OCI-LY7 (cell line): ENCODE results near the gene ITM2C. TPM values are rescaled to one million over a fixed set of nuclear protein-coding genes. Genes with fewer than 3 reads are reported as not detected.

Source experiments
- BruUV-seq: library from RNA; stranded (reverse); fragments of 400-500 nt; replicated peaks from 2 replicates; lab custom pipeline; 2021; lab: Mats Ljungman, UMichigan
- CTCF ChIA-PET: fragments of 300-600 bp; sonication (Branson Sonifier 250); formaldehyde crosslinking; loops from one replicate; lab custom pipeline; 2022; ENCODE audit warnings: antibody characterized with exemption; ENCODE audit not compliant: unreplicated experiment; lab: Charles Lee
- POLR2A ChIA-PET: fragments of 300-600 bp; sonication (Branson Sonifier 250); formaldehyde crosslinking; loops from one replicate; lab custom pipeline; 2022; ENCODE audit warnings: antibody characterized with exemption; lab: Charles Lee
- DNase-seq: peaks from one replicate; pipeline ENCODE4 v3.0.0-alpha.2; 2015; ENCODE audit warnings: low spot score
- H2AFZ ChIP-seq: fragments of 200-600 bp; sonication (generic), shearing (Covaris generic); 2 replicates; pipeline ENCODE4 v1.6.1; 2014; ENCODE audit warnings: mild to moderate bottlenecking, antibody characterized with exemption, low read length, moderate library complexity
- H3K27ac ChIP-seq: fragments of 200-600 bp; sonication (generic); 2 replicates; pipeline ENCODE4 v1.5.1; 2014; ENCODE audit warnings: mixed run types, low read depth, mild to moderate bottlenecking, moderate library complexity, low read length, inconsistent platforms; ENCODE audit not compliant: poor library complexity, severe bottlenecking
- H3K36me3 ChIP-seq: fragments of 200-600 bp; sonication (generic); 2 replicates; pipeline ENCODE4 v1.6.1; 2014; ENCODE audit warnings: mild to moderate bottlenecking, antibody characterized with exemption, low read length, moderate library complexity, mixed read lengths; ENCODE audit not compliant: insufficient read depth
- H3K4me1 ChIP-seq: fragments of 200-600 bp; sonication (generic); 2 replicates; pipeline ENCODE4 v1.5.1; 2014; ENCODE audit warnings: mild to moderate bottlenecking, low read length; ENCODE audit not compliant: insufficient read depth, poor library complexity, severe bottlenecking
- H3K4me2 ChIP-seq: fragments of 200-600 bp; sonication (generic); 2 replicates; pipeline ENCODE4 v1.6.1; 2014; ENCODE audit warnings: mild to moderate bottlenecking, low read length
- H3K4me3 ChIP-seq: fragments of 200-600 bp; sonication (generic); 2 replicates; pipeline ENCODE4 v1.5.1; 2014; ENCODE audit warnings: mild to moderate bottlenecking, low read depth, low read length; ENCODE audit not compliant: poor library complexity, severe bottlenecking
- H3K79me2 ChIP-seq: fragments of 200-600 bp; sonication (generic); 2 replicates; pipeline ENCODE4 v1.6.1; 2016; ENCODE audit warnings: low read depth, mild to moderate bottlenecking, low read length, moderate library complexity, mixed read lengths; ENCODE audit not compliant: insufficient read depth
- H3K9me2 ChIP-seq: fragments of 200-600 bp; sonication (generic); 2 replicates; pipeline ENCODE4 v1.6.1; 2016; ENCODE audit warnings: mild to moderate bottlenecking, low read length, mixed read lengths; ENCODE audit not compliant: insufficient read depth
- H3K9me3 ChIP-seq: fragments of 200-600 bp; sonication (generic); 2 replicates; pipeline ENCODE4 v1.6.1; 2014; ENCODE audit warnings: mild to moderate bottlenecking, mixed run types, low read length, mixed read lengths
- H4K20me1 ChIP-seq: fragments of 200-600 bp; sonication (generic); 2 replicates; pipeline ENCODE4 v1.6.1; 2014; ENCODE audit warnings: mild to moderate bottlenecking, antibody characterized with exemption, low read length, moderate library complexity, mixed read lengths; ENCODE audit not compliant: insufficient read depth
- EZH2phosphoT487 ChIP-seq: fragments of 200-600 bp; sonication (generic); IDR thresholded peaks from 2 replicates; pipeline ENCODE4 v1.6.1; 2018; ENCODE audit warnings: low read depth, borderline replicate concordance, mild to moderate bottlenecking, mixed run types, antibody characterized with exemption, low read length, moderate library complexity, mixed read lengths
- intact Hi-C: fragments of 100-400 bp; cut with micrococcal nuclease; formaldehyde crosslinking; loops from one replicate; pipeline ENCODE4 v1.10.0; 2022; ENCODE audit not compliant: unreplicated experiment
- total RNA-seq, 2 experiments: library from RNA; depleted of rRNA in 1 of 2; stranded (reverse); fragments of >200 nt in 1 of 2; shearing (Covaris generic) in 1 of 2; gene quantifications; 2 replicates each; pipeline ENCODE4 v1.2.3, GENCODE V29; 2014 to 2022
- TF ChIP-seq, protein P1 (sequence below): fragments of 200-600 bp; sonication (generic); conservative IDR thresholded peaks from 2 replicates; pipeline ENCODE4 v1.5.1; 2014; ENCODE audit warnings: mild to moderate bottlenecking, antibody characterized with exemption, low read length, moderate library complexity, mixed read lengths

ITM2C gene
- total RNA-seq, 2 experiments from 2014 or later = not detected

DNA sequence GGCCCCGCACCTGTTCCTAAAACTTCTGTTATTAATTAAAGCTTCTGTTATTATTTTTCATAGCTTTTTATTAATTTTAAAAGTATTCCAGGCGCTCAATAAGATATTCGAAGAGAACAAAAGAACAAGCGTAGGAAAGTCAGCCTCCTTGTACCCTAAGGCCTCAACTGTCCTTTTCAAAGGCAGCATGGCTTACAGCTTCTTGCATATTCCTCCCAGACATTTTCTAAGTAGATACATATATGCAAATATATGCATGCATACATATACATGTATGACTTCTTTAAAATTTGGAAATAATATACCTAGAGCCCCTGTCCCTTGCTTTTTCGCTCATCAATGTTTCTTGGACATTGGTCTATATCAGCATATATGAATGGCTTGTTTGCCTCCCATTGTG, 48.0 kb downstream of the ITM2C start:
- Histone ChIP-seq H3K36me3 (no peaks in the 10 kb centered on the region), H3K79me2 (no peaks in the 10 kb centered on the region), H3K9me2 (no peaks in the 10 kb centered on the region), H2AFZ (no peak overlapping the region), H3K9me3 (no peaks in the 10 kb centered on the region), H4K20me1 (no peaks in the 10 kb centered on the region), H3K27ac (no peak overlapping the region), H3K4me3 (no peak overlapping the region), H3K4me2 (no peak overlapping the region), H3K4me1 (no peaks in the 10 kb centered on the region)
- no peak for DNase-seq
- ChIA-PET CTCF (interaction anchor here (0.6 kb wide), 1 partner anchor 13 kb away, joined by 3 read pairs; no protein-coding TSS in a partner anchor), POLR2A (interaction anchor here (0.6 kb wide), 1 partner anchor 1453 kb away, joined by 6 read pairs; no protein-coding TSS in a partner anchor)
- intact Hi-C loops = no loop called here
- no TSS peak for BruUV-seq
- TF ChIP-seq EZH2phosphoT487 = no peak
- TF ChIP-seq, protein P1, sequence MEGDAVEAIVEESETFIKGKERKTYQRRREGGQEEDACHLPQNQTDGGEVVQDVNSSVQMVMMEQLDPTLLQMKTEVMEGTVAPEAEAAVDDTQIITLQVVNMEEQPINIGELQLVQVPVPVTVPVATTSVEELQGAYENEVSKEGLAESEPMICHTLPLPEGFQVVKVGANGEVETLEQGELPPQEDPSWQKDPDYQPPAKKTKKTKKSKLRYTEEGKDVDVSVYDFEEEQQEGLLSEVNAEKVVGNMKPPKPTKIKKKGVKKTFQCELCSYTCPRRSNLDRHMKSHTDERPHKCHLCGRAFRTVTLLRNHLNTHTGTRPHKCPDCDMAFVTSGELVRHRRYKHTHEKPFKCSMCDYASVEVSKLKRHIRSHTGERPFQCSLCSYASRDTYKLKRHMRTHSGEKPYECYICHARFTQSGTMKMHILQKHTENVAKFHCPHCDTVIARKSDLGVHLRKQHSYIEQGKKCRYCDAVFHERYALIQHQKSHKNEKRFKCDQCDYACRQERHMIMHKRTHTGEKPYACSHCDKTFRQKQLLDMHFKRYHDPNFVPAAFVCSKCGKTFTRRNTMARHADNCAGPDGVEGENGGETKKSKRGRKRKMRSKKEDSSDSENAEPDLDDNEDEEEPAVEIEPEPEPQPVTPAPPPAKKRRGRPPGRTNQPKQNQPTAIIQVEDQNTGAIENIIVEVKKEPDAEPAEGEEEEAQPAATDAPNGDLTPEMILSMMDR = no peak

DNA sequence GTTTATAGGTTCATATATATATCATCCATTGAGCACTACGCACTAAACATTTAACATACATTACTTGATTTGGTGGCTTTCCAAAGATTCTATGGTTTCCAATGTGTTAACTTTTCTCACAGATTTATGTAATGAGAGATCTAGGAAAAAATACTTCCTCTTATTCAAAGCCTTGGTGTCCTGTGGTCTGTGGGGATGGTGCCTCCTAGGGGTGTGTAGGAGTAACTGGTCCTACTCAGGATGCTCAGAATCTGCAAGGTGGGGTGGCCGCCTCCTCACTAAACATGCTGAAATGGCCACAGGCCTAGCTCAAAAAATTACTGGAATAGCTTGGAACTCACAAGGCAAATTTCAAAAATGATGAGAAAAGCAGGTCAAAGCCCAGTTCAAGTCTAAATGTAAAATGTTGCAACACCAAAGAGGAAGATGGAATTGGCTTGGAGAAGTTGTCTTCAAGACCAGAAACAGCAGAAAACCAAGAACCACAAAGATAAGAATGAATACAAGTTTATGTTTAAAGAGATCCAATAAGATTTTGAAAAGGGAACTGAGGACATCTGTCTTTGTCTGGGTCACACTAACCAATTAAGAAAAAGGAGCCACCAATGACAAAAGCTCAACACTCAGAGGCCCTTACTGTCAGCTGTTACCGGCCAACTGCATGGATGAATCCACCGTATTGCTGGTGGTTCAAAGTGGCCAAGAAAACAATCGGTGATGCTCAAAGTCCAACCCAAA, 48.8 kb downstream of the ITM2C start:
- H3K4me2 ChIP-seq = no peak overlapping the region
- H3K36me3 ChIP-seq = no peaks in the 10 kb centered on the region
- TF ChIP-seq, protein P1 = peak; percentile 60
- no peak for TF ChIP-seq EZH2phosphoT487
- CTCF ChIA-PET = interaction anchor here (0.6 kb wide), 1 partner anchor 12 kb away, joined by 3 read pairs; no protein-coding TSS in a partner anchor
- no peak overlapping the region for H3K4me3 ChIP-seq
- H4K20me1 ChIP-seq = no peaks in the 10 kb centered on the region
- no peak overlapping the region for H2AFZ ChIP-seq
- POLR2A ChIA-PET = no interaction called here
- H3K9me2 ChIP-seq = no peaks in the 10 kb centered on the region
- H3K9me3 ChIP-seq = no peaks in the 10 kb centered on the region
- DNase-seq = peak; percentile 25
- intact Hi-C loops = no loop called here
- H3K27ac ChIP-seq = no peak overlapping the region
- no peaks in the 10 kb centered on the region for H3K4me1 ChIP-seq
- BruUV-seq = no TSS peak
- H3K79me2 ChIP-seq = no peaks in the 10 kb centered on the region

DNA sequence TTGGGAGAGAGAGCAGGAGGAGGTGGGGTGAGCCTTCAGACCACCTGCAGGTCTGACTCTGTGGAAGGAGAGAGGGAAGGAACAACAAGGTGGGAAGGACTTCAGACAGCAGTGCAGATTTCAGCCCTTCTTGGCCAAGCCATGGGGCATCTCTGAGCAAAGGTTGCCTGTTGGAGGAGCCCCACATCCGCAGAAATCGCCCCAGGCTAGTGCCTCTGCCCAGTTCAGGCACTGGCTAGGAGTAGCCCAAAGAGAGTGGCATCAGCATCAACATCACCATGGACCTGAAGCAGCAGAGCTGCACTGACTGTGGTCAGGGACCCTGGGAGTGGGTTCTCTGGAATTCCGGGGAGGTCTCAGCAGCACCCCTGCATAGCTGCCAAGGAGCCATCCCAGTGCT, 50.1 kb downstream of the ITM2C start:
- Histone ChIP-seq H3K9me2 (no peaks in the 10 kb centered on the region), H2AFZ (no peak overlapping the region), H3K4me1 (no peaks in the 10 kb centered on the region), H3K79me2 (no peaks in the 10 kb centered on the region), H3K27ac (no peak overlapping the region), H3K4me3 (no peak overlapping the region), H3K4me2 (no peak overlapping the region), H4K20me1 (no peaks in the 10 kb centered on the region), H3K9me3 (no peaks in the 10 kb centered on the region), H3K36me3 (no peaks in the 10 kb centered on the region)
- DNase-seq = no peak
- ChIA-PET CTCF (no interaction called here), POLR2A (no interaction called here)
- TF ChIP-seq, protein P1 = no peak
- TF ChIP-seq EZH2phosphoT487 = no peak
- intact Hi-C loops = no loop called here
- BruUV-seq = no TSS peak
